Fibroblast of mammary gland (primary cell): ENCODE data around the gene KCNMA1.
"Not testable (repeated sequence)": the region's sequence is repeated elsewhere in the genome, so short reads cannot be mapped to it uniquely, and the experiment has no call there.

Experiments used
- DNase-seq: peaks from one replicate; pipeline ENCODE4 v3.0.0-alpha.2; 2010; ENCODE audit warnings: low read depth
- H3K4me3 ChIP-seq: 2 replicates; pipeline ENCODE4 v1.5.1; 2011; ENCODE audit warnings: low read depth, mild to moderate bottlenecking, low read length, moderate library complexity; ENCODE audit not compliant: control insufficient read depth
- CTCF ChIP-seq: conservative IDR thresholded peaks from 2 replicates; pipeline ENCODE4 v1.5.1; 2011; ENCODE audit warnings: low read depth, low read length, inconsistent platforms; ENCODE audit not compliant: control insufficient read depth, insufficient read depth

Gene KCNMA1

GRCh38 chr10:77349226-77349625, 288.4 kb downstream of the KCNMA1 start:
- no peak overlapping the region for H3K4me3 ChIP-seq
- TF ChIP-seq CTCF = no peak
- no peak for DNase-seq

GRCh38 chr10:77348751-77349150, 288.9 kb downstream of the KCNMA1 start:
- no peak overlapping the region for H3K4me3 ChIP-seq
- no peak for DNase-seq
- TF ChIP-seq CTCF = no peak

- no peak overlapping the region for H3K4me3 ChIP-seq
- TF ChIP-seq CTCF = no peak
- DNase-seq = peak; percentile 23
These were observed 289.5 kb downstream of the KCNMA1 start for GRCh38 chr10:77348082-77348481.

GRCh38 chr10:77347052-77347451, 290.6 kb downstream of the KCNMA1 start:
- no peak for TF ChIP-seq CTCF
- DNase-seq = no peak
- H3K4me3 ChIP-seq = no peak overlapping the region

- TF ChIP-seq CTCF = no peak
- DNase-seq = no peak
- no peak overlapping the region for H3K4me3 ChIP-seq
These were observed 296.6 kb downstream of the KCNMA1 start for GRCh38 chr10:77341055-77341454.

GRCh38 chr10:77339872-77340271, 297.7 kb downstream of the KCNMA1 start:
- DNase-seq = not testable (repeated sequence)

GRCh38 chr10:77339166-77339565, 298.4 kb downstream of the KCNMA1 start:
- no peak for DNase-seq
- H3K4me3 ChIP-seq = no peak overlapping the region
- no peak for TF ChIP-seq CTCF

More at GRCh38 chr10:77339872-77340271, 297.7 kb downstream of the KCNMA1 start:
- H3K4me3 ChIP-seq = not testable (repeated sequence)
